ENCODE results near the gene CTSC.
"Not testable (repeated sequence)": the region's sequence is repeated elsewhere in the genome, so short reads cannot be mapped to it uniquely, and the experiment has no call there.

CTSC gene

DNA sequence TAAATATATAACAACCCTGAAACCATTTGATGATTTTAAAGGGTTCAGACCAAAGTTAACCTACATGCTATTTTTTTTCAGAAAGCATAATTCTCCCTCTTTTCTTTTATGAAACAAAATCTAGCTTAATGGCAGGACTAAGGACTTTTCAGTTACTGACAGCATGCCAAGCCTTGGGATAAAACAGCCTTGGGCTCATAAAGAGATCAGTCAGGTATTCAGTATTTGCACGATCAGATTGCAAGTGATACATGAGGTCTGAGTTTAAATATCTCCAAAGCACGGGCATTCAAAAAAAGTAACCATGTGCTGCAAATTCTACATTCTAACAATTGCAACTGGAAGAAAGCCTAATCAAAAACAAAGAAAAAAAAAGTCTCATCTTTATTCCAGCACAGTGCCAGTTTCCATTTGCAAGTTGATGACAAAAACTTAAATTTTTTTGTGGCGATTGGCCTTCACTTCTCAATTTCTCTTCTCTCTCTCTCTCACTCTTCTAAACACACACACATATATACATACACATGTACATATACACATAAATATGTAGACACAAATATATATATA, 60.1 kb downstream of the CTSC start:
- DNase-seq, result no peak

DNA sequence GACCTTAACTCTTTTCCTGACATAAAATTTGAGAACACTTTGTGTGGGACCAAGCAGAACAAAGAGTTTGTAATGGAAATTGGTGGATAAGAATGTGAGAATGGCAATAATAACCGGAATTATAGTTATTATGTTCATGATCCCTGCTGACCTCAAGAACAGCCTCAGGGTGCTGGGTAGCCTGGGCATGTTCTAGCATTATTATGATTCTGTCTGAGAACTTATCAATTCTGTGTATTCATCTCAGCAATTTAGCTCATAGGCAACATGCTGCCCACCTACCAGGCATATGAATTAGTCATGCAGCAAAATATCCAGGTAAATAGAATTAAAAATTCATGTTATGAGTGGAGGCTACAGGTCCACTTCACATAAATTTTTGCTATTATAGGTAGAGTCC, 61.9 kb downstream of the CTSC start:
- DNase-seq, result no peak

DNA sequence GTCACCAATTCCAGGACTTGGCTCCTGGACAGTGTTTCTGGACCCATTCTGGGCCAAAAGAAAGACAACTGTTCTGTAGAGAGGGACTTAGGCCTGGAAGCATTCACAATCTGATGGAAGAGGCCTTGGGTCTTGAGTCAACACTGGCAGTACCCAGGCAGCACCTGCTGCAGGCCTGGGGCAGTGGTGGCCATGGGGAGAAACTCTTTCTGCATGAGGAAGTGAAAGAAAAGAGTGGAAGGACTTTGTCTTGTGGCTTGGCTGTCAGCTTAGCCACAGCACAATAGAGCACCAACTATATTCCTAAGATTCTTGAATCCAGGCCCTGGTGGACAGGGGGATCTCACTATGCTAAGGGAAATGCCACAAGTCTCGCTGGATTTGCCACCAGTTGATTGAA, 70.6 kb downstream of the CTSC start:
- no peak for DNase-seq

DNA sequence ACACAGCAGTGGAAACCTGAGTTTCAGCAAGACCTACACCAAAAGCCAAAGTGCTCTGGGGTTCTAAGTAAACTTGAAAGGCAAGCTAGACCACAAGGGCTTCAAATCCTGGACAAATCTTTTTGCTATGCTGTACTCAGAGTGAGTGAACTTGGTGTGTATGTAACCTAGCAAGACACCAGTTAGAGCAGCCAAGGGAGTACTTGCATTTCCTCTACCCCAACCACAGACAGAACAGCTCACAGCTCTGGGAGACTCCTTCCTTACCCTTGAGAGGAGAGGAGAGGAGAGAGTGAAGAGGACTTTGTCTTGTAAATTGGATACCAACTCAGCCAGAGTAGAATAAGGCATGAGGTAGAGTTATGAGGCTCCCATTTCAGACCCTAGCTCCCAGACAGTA, 71.4 kb downstream of the CTSC start:
- no peak for DNase-seq

DNA sequence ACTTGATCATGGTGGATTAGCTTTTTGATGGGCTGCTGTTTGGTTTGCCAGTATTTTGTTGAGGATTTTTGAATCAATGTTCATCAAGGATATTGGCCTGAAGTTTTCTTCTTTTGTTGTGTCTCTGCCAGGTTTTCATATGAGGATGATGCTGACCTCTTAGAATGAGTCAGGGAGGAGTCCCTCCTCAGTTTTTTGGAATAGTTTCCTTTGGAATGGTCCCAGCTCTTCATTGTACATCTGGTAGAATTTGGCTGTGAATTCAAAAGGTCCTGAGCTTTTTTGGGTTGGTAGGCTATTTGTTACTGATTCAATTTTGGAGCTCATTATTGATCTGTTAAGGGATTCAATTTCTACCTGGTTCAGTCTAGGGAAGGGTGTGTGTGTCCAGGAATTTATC, 78.1 kb downstream of the CTSC start:
- DNase-seq, result no peak

DNA sequence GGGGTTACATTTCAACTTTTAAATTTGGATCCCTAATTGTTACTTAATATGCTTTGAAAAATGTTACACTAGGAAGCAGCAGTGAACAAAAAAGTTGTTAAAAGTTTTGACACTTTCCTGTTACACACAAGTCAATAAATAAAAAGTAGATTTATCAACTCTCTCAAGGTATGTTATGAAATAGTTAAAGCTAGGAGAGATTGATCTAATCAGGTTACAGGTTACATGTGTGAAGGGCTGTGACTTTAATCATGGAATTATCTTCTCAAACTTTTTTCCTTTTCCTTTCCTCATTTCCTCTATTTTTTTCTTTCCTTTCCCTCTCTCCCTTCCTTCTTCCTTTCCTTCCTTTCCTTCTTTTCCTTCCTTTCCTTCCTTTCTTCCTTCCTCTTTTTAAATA, 85.3 kb downstream of the CTSC start:
- DNase-seq, result no peak

DNA sequence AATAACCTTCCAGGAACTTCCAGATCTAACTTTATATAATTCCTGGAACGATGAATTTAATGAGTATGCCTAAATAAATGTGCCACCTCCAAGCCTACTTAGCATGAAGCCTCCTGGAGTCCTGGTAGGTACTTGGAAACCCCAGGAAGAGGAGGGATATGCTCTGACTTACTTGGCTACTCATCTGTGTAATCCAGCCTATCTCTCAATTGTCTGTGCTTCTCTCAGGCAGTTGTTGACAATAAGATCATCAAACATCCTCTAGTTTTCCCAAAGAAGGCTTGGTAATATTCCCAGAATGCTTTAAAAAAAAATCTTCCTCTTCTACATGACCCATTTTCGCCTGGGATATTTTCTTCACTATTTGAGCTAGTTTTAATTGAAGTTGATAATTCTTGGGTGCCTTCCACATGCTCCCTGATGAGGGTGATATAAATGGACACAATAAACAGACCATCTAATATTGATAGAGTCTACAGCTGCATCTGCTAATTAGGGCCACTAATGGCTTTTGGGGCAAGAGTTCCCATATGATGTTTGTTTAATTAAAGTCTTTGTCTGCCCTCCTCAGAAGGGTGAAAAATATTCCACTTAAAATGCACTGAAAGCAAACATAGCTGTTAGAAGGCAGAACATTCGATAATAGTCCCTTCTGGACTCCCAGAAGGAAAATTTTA, 86.8 kb downstream of the CTSC start:
- DNase-seq, result no peak

DNA sequence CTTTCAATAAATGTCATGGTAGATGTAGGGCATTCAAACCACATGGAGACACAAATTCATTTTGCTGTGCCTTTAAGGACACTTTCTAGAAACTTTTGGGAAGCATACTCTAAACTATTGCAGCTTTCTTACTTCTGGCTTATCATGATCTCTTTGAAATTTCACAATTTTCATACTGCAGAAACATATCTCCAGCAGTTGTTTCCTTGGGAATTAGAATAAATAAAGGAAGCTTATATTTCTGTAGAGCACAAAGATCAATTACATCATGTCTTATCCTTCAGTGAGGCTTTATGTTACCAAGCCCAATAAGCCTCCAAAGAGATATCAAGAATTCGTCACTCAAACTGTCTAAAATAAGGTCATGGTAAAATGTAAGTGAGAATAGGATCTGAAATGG, 87.8 kb downstream of the CTSC start:
- DNase-seq, result no peak

DNA sequence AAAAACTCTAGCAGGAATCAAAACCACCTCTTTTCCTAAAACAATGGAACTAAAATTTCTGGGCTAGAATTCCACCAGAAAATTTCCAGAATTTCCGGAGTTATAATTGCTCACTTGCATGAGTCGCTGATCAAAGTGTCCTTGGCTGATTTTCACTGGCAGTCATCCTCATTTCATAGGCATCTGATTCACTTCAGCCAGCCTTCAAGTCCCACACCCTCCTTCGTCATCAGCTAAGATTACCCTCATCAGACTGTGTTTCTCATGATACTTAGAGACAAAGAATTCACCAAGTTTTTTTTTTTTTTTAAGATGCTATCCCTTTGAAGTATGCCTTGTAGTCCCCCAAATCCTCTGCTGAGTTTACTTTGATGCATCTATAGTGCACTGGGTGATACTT, 90.8 kb downstream of the CTSC start:
- no peak for DNase-seq

DNA sequence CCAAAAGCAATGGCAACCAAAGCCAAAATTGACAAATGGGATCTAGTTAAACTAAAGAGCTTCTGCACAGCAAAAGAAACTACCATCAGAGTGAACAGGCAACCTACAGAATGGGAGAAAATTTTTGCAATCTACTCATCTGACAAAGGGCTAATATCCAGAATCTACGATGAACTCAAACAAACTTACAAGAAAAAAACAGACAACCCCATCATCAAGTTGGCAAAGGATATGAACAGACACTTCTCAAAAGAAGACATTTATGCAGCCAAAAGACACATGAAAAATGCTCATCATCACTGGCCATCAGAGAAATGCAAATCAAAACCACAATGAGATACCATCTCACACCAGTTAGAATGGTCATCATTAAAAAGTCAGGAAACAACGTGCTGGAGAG, 92.0 kb downstream of the CTSC start:
- not testable (repeated sequence) for DNase-seq
